Retina (tissue), 1 donor: ENCODE data around the gene GLI3.
A peak's percentile ranks its signal among the peaks of the same experiment; 100 is the strongest.
"Not testable (repeated sequence)": the region's sequence is repeated elsewhere in the genome, so short reads cannot be mapped to it uniquely, and the experiment has no call there.

Source experiments
- DNase-seq: peaks from one replicate; pipeline ENCODE4 v3.0.0-alpha.2; 2016

The GLI3 gene

DNA sequence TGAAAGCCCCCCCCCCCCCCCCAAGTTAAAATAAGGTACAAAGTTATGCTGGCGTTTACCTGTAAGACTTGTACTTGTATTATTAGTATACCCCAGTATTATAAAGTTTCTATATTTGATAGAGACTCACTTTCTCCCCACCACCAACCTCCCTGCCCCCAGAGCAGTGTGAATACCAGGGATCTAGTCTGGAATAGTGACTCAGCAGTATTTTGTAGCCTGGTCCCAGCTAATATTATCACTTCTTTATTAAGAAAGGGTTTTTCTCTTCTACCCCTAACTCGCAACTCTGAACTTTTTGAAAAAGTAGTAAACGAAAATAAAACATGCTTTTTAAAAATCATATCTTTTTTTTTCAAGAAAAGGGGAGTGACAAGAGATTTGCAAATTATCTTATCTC lies 26.7 kb downstream of the GLI3 start:
- no peak for DNase-seq

GRCh38 chr7:42209085-42209484 lies 27.9 kb downstream of the GLI3 start:
- DNase-seq: not testable (repeated sequence)

DNA sequence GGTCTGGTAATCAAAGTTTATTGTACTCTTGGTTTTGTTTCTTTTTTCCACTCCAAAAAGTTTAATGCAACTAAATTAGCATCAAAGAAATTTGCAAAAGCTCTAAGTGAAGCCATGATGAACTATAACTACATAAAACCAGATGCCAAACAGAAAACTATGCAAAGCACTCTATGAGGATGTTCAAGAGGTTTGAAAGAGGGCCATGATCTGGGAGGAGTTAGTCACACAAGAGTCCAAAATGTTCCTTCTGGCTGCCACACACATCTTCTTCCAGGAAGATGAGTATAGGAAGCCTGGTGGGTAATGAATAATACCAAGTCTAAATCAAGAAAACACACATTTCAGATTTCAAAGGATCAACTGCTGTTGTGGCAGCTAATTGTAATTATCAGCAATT lies 28.4 kb downstream of the GLI3 start:
- DNase-seq: no peak

DNA sequence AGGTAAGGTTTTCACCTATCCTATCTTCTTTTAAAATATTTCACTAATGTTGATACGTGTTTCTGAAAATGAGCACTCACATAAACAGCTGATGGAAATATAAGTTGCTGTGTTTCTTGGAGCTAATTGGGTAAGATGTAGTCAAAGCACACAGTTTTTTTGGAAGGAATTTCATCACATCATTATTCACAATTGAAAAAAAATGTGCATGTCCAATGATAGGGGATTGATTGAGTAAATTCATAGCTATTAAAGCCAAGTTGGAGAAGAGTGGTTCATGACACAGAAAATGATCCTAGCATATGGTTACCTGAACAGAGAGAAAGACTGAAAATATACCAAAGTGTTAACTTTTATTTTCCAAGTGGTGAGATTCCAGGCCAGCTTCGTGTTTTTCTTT lies 29.6 kb downstream of the GLI3 start:
- no peak for DNase-seq

DNA sequence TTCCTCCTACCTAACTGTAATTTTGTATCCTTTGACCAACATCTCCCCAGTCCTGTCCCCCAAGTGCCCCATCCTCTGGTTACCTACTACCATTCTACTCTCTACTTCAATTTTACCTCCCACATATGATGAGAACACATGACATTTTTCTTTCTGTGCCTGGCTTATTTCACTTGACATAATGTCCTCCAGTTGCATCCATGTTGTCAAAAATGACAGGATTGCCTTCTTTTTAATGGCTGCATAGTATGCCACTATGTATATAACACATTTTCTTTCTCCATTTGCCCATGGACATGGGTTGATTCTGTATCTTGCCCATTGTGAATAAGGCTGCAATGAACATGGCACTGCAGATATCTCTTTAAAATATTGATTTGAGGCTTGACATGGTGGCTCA lies 33.7 kb downstream of the GLI3 start:
- DNase-seq: no peak

- no peak for DNase-seq
These were observed 34.4 kb downstream of the GLI3 start for GRCh38 chr7:42202601-42203000.

DNA sequence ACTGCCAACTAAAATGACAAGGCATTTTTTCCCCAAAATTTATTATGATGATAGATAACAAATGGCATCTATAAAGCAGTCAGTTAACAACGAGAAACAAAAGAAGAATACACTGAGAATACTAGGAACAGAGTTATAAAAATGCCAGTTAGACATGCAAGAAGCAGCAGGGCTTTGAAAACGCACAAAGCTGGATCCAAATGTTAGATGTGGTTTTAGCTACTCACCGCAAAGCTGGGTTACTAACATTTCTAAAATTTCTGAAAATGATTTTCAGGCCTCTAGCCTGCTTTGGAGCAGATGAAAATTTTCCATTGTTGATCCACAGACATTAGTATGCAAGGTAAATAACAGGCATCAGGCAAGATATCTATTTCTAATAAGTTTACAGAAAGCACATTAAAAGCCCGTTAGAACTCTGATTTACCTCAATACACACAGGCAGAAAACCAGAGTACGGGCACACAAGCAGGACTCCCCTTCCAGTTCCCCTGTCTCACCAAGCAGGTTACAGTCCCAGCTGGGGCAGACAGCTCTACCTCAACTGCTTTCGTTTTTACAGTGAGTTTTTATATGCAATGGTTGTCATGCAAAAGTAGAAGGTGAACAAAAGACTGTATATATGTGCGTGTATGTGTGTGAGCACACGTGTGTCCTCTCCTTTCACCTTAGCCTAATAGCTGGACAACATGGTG lies 37.9 kb downstream of the GLI3 start:
- DNase-seq: no peak

GRCh38 chr7:42198296-42198695 lies 38.7 kb downstream of the GLI3 start:
- no peak for DNase-seq

DNA sequence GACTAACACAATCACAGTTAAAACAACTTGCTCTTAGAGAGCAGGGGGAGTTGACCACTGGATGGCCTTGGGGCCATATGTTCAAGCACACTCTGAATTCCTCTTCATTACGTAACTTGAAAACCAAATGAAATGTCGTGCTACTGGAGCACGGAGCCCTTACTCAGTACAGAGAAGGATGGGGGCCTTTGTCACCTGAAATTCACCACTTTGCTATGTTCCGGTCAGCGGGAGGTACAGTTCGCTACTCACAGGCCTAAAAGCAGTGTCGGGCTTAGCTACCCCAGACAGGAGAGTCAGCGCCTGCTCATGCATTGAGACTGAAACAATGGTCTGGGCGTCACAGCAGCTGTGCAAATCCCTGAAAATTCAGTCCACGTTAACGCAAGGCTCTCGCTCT lies 39.6 kb downstream of the GLI3 start:
- no peak for DNase-seq

GRCh38 chr7:42194238-42194637 lies 42.8 kb downstream of the GLI3 start:
- DNase-seq: no peak

GRCh38 chr7:42193471-42194129 lies 43.4 kb downstream of the GLI3 start:
- DNase-seq: no peak

DNA sequence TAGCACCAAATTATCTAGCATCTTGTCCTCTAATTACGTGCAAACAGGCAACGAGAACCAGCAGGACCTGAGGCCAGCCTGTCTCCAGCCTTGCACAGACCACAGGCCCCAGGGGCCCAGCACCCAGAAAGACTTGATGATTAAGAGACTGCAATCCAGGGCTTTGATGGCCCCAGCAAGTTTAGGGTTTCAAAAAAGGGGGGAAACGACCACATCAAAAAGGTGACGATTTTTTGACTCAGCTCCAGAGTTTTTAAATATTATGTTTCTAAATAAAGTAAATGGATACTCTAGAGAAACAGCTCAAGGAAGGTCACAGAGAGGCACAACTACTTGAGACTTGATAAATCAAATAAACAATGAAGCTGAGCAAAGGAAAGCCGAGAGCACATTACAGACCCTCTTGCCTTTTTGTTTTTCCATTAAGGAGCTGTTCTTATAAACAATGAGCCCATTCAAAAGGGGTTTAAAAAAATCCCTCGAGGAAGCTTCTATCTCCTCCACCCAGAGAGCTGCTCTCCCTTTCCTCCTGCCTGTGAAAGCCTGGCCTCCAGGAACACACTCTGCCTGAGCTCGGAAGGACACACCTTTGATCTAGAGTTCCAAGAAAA lies 44.1 kb downstream of the GLI3 start:
- DNase-seq: no peak

DNA sequence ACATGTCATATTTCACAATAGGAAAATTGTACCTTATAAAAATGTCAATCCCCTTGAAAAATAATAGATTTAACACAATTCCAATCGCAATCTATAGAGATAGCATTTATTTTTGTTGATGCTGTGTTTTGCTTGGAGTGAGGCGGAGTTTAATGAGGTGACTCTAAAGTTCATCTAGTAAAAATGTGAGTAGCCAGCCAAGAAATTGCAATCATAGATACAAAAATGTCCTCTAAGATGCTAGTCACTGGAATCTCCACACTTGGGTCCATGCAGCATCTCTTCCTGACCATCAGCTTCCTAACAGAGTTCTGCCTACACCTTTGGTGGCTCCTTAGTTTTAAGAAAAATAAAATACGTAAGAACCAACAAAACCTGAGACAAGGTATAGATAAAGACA lies 44.9 kb downstream of the GLI3 start:
- no peak for DNase-seq

DNA sequence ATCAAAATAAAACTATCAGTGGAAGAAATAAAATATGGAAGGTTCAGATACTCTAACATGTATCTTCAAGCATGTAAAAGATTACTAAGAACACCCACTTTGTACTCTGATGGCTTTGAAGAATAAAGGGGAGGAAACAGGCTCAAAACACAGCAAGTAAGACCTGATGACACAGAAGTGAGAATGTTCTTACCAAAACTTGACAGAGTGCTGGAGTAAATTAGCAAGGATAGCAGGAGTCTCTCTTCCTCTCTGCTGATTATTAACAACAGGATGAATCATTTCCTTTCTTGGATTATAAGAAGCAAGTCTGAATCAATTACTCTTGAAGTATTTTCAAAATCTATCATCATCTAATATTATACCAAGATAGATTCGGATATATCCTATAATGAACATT lies 47.5 kb downstream of the GLI3 start:
- DNase-seq: no peak

- DNase-seq: no peak
These were observed 50.9 kb downstream of the GLI3 start for GRCh38 chr7:42186151-42186550.

GRCh38 chr7:42185726-42186125 lies 51.3 kb downstream of the GLI3 start:
- DNase-seq: no peak

- DNase-seq: no peak
These were observed 53.5 kb downstream of the GLI3 start for GRCh38 chr7:42183547-42183946.

DNA sequence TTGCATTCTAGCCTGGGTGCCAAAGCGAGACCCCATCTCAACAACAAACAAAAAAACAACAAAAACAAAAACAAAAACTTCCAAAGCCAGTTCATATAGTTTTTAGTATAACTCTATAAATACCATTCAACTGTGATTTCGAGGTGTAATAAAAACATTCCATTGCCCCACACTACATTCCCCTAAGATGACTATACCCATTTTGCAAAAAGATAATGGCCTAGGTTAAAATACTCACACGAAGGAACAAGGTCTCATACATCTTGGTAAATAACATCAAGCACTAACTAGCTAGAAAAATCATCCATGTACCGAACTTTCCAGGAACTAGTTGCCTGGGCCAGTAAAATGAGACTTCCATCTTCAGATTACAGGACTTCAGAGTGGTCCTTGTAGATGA lies 55.4 kb downstream of the GLI3 start:
- no peak for DNase-seq

GRCh38 chr7:42180806-42181205 lies 56.2 kb downstream of the GLI3 start:
- DNase-seq: no peak

GRCh38 chr7:42176724-42177101 lies 60.3 kb downstream of the GLI3 start:
- no peak for DNase-seq

DNA sequence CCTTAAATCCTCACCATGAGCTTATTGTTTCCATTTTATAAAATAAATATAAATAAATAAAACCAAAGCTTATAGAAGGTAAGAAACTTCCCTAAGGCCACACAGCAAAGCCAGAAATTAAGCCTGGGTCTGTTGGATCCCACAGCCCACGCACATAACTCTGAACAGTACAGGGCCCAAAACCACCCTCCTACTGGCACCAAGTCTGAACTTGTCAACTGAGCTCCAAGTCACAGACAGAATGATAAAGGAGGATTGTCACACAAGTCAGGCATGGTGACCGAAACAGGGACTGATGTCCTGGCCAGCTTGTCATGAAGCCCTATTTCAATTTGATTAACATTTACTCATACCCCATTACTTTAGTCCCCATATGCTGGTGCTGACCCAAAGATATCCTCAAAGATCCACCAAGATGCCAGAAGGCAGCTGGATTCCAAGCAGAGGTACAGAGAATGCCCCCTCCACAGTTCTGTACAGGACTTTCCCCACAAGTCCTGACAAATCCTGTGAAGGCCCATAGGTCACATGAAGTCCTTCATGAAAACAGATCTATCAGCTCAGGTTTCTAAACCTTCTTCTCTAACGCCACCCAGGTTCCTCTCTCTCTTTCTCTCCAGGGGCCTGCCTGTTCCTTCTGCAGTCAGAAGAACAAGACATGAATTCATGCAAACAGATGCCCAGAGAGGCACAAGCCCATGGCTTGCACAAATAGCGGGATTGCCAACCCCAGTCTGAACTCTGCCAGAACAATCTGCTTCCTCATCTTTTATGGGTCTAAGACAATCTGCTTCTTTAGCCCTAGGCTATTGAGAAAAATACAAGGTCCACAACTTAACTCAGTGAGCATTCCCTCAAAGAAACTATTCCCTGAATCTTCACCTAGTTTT lies 60.9 kb downstream of the GLI3 start:
- no peak for DNase-seq

DNA sequence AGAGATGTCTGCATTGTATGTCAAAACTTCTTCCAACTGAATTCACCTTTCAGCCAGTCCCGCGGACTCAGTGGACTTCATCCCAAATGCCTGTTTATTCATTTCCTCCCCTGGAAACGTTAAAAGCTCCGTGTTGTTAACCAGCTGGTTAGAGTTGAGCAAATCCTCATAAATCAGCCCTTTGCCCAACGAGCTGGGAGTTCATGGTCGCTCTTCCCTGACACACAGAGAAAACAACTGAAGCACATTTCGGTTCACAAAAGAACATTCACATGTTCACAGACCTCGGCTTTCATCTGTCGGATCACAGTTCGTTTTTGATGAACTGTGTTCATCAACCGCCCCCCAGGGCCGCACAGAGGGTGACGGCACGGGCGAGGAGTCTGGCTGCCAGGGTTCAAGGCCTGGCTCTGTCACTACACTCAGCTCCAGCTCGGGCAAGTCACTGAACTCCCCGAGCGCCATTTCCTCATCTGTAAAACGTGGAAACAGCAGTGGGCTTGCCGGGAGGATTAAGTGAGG lies 62.6 kb downstream of the GLI3 start:
- peak; percentile 57 for DNase-seq

- DNase-seq: no peak
These were observed 66.3 kb downstream of the GLI3 start for GRCh38 chr7:42170724-42171123.
